Measurements from ENCODE around the gene DIO3.

The DIO3 gene

GRCh38 chr14:101600336-101600890 lies 39.1 kb downstream of the DIO3 start:
- no peak for DNase-seq

GRCh38 chr14:101600891-101601605 lies 39.8 kb downstream of the DIO3 start:
- DNase-seq = no peak

- no peak for DNase-seq
Measured at GRCh38 chr14:101601606-101602465, 40.5 kb downstream of the DIO3 start.

- DNase-seq = no peak
Measured at GRCh38 chr14:101602466-101602840, 41.2 kb downstream of the DIO3 start.

- no peak for DNase-seq
Measured at GRCh38 chr14:101603096-101603495, 41.8 kb downstream of the DIO3 start.

GRCh38 chr14:101604228-101604934 lies 43.1 kb downstream of the DIO3 start:
- DNase-seq = no peak

- DNase-seq = no peak
Measured at GRCh38 chr14:101604935-101605780, 43.9 kb downstream of the DIO3 start.

- no peak for DNase-seq
Measured at GRCh38 chr14:101605836-101606235, 44.5 kb downstream of the DIO3 start.

Data from NCI-H146 (cell line).